NCI-H2107 (cell line): Measurements from ENCODE around the gene SPRING1.

Source experiments
- DNase-seq: peaks from one replicate; lab custom pipeline; 2025; lab: John Stamatoyannopoulos, UW

SPRING1 gene

GRCh38 chr12:116739381-116739887, 1.6 kb upstream of the SPRING1 start:
- no peak for DNase-seq

DNA sequence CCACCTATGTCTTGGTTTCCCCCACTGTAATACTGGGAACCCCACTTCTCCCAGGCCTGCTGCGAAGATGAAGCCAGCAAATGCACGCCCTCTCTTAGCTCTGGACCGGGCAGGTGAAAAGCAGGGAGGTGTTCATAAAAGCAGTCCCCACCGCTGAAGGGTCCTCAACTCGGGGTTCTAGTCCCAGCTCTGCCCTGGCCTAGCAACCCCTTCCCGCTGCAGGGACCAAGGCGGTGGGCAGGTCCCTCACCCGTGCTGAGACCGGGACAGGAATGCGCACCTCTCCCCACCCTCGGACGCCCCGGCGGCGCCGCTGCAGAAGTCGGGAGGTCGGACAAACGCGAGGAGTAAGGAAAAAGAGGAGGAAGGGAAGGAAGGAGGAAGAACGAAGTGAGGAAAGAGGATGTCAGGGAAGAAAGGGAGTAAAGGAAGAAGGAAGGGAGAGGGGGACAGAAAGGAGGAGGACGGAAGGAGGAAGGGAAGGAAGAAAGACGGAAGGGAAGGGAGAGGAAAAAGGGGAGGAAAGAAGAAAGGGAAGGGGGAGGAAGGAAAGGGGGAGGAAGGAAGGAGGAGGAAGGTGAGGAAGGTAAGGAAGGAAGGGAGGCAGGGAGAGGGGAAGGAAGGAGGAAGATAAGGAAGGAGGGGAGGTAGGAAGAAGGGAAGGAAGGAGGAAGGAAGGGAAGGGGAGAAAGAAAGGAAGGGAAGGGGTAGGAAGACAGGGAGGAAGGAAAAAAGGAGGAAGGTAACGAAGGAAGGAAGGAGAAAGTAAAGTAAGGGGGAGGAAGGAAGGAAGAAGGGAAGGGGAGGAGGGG, 701 bp downstream of the SPRING1 start:
- no peak for DNase-seq

DNA sequence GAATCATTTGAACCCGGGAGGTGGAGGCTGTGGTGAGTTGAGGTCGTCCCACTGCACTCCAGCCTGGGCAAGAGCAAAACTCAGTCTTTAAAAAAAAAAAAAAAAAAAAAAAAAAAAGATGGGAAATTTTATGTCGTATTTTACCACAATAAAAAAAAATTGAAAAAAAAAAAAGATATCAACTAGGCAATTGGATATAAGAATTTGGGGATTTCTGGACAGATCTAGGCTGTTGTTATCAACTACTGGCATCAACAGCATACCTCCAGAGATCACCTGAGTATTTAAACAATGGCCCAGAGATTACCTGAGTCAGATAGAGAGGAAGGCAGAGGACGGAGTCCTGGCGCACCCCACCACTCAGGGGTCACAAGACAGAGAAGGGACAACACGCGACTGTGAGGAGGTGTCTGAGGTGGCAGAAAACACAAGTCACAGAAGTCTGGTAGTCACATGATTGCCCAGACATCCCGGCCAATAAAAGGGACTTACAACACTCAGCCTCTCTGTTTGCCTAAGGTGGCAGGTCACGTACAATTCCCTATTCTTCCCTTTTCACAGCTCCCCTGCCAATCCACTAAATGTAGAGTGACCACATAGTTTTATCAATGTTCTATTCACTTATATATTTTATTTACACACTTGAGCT, 1.8 kb downstream of the SPRING1 start:
- DNase-seq = no peak

DNA sequence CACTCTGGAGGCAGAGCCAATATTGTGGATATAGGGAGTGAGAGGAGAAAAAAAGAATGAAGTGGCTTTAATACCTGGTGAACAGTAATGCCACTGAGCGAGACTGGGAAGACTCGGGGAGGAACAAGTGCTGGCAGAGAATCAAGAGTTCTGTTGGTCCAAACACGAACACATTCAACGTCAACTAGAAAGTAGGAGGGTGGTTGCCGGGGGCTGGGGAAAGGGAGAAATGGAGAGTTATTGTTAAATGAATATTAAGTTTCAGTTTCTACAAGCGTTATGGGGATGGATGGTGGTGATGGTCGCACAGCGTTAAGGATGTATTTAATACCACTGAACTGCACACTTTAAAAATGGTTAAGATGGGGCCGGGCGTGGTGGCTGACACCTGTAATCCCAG, 2.8 kb downstream of the SPRING1 start:
- DNase-seq = no peak

DNA sequence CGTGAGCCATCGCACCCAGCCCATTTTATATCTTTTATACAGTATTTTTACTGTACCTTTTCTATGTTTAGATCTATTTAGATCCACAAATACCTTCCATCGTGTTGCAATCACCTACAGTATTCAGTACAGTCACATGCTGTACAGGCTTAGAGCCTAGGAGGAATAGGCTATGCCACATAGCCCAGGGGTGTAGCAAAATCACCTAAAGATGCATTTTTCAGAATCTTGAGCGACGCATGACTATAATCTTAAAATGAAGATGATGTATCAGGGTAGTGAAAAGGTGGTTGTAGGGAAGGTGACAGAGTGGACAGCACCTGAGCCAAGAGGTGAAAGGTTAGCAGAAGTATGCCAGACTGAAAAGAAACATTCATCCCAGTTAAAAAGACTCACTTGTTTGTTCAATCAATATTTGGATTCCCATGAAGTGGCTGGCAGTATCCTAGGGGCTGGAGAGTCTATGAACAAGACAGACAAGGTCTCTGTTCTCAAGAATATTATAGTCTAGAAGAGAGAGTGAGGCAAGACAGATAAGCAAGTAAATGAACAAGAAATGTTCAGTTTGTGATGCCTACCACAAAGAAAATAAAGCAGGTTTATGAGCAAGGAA, 3.6 kb downstream of the SPRING1 start:
- no peak for DNase-seq

GRCh38 chr12:116731801-116732200, 6.1 kb downstream of the SPRING1 start:
- DNase-seq = no peak

- no peak for DNase-seq
Measured at GRCh38 chr12:116727891-116728290, 10.0 kb downstream of the SPRING1 start.

- DNase-seq = no peak
Measured at GRCh38 chr12:116727261-116727660, 10.6 kb downstream of the SPRING1 start.

- no peak for DNase-seq
Measured at GRCh38 chr12:116726694-116727093, 11.2 kb downstream of the SPRING1 start.

GRCh38 chr12:116722245-116722644, 15.6 kb downstream of the SPRING1 start:
- DNase-seq = no peak

DNA sequence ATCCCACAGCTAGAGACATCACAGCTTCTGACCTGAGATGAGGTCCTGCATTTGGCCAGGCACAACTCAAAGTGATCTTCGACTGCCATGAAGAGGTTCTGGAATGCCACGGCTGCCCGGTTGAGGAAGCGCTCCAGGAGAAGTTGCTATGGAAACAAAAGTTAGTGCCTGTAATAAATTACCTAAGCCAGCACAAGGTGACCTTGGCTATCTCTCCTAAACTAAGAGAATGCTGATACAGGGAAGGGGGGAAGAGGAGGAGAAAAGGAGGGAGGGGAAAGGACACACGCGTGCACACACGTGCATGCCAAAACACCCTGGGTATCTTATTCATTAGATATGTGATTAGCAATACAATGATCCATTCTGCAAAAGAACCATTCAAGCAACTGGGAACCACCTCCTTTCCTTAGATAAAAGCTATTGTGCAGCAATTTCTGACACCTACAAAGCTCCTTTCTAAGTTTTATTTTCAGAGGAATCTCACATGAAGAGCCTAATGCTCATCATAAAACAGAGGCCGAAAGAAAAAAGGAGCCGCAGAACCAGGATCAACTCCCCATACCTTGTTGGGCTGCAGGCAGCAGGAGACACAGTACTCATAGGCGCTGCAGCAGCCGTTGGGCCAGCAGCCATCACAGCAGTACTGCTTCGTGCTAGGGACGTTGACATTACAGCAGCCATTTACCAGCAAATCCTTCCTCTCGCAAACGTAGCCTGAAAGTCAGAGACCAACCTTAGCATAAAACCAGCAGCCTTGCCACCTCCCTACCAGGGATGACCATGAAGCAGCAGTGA, 17.9 kb downstream of the SPRING1 start:
- DNase-seq = no peak

DNA sequence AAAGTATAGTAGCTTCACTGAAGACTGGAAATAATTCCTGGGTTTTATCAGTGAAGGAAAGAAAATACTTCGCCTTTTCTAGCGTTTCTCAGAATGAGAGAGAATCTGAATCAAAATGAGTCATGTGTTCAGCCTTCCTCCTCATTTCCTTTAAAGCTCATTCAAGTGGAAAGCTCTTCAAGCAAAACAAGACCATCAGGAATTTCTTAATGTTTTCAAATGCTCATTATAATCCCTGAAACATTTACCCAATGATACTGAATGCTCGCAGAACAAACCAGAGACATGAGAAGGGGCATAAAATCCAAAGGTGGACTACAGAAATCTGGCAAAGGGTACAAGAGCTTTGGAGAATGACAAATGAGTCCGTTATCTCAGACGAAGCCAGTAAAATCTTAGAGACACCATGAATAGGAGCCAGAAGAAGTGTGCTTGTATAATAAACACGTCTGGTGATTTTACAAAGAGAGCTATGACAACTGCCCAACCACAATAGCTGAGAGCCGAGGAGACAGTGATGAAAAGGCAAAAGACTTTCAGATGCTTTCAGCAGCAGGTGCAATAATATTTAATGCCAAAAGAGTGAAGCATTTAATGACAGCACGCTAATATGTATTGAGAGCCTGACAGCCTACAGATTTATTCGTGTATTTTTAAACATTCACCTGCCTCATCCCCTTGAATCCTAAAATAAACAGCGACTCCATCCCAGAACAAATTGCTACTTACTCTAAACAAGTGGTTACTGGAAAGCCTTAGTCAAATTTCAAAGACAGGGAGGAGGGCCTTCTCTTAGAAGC, 19.0 kb downstream of the SPRING1 start:
- DNase-seq = peak; percentile 63

- no peak for DNase-seq
Measured at GRCh38 chr12:116717466-116718437, 20.1 kb downstream of the SPRING1 start.

DNA sequence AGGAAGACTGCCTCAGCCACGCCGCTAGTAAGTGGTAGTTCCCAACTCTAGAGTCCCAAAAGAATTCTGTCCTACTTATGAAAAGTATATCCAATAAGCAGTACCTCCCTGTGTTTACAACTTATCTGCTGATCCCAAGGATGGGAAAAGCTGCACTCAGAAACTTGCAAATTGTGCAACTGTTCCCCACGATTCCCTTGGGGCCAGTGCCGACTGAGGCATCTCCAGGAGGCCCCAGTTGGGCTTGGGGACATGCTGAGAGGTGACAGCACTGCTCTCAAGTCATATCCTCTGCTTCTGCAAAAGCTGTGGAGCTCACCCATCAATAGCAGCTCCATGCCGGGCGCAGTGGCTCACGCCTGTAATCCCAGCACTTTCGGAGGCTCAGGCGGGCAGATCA, 23.7 kb downstream of the SPRING1 start:
- no peak for DNase-seq

DNA sequence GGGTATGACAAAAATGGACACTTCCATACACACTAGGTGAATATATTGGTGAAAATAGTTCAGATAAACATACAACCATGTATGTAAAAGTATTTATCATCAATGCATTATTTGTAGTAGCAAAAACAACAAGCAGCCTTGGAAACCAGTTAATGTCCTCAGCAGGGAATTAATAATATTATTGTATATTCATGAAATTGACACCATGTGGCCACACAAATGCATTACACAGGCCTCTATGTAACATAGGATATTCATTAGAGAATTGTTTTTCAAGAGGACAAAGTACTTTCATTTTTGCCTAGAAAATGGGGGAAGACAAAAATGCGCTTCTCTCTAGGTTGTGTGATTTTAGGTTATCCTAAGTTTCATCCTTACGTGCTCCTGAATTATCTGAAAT, 24.3 kb downstream of the SPRING1 start:
- no peak for DNase-seq

GRCh38 chr12:116712458-116713303, 25.2 kb downstream of the SPRING1 start:
- DNase-seq = peak; percentile 71

- no peak for DNase-seq
Measured at GRCh38 chr12:116710370-116711150, 27.3 kb downstream of the SPRING1 start.

GRCh38 chr12:116709768-116710167, 28.1 kb downstream of the SPRING1 start:
- no peak for DNase-seq
